Stimulated activated CD8-positive, alpha-beta memory T cell treated with anti-CD3 and anti-CD28 coated beads, Interleukin-12 subunit alpha, Interleukin-12 subunit beta, amount 100 ng/mL, for 24 hours (primary cell): ENCODE results near the gene NKTR.
A peak's percentile ranks its signal among the peaks of the same experiment; 100 is the strongest.
"Not testable (repeated sequence)": the region's sequence is repeated elsewhere in the genome, so short reads cannot be mapped to it uniquely, and the experiment has no call there.

Experiments
- DNase-seq: peaks from one replicate; pipeline ENCODE4 v3.0.0-alpha.2; 2020; ENCODE audit errors: extremely low read depth

NKTR gene

GRCh38 chr3:42595682-42596081 is 4.8 kb upstream of the NKTR start:
- no peak for DNase-seq

- not testable (repeated sequence) for DNase-seq
These were observed 3.4 kb upstream of the NKTR start for GRCh38 chr3:42597098-42597497.

DNA sequence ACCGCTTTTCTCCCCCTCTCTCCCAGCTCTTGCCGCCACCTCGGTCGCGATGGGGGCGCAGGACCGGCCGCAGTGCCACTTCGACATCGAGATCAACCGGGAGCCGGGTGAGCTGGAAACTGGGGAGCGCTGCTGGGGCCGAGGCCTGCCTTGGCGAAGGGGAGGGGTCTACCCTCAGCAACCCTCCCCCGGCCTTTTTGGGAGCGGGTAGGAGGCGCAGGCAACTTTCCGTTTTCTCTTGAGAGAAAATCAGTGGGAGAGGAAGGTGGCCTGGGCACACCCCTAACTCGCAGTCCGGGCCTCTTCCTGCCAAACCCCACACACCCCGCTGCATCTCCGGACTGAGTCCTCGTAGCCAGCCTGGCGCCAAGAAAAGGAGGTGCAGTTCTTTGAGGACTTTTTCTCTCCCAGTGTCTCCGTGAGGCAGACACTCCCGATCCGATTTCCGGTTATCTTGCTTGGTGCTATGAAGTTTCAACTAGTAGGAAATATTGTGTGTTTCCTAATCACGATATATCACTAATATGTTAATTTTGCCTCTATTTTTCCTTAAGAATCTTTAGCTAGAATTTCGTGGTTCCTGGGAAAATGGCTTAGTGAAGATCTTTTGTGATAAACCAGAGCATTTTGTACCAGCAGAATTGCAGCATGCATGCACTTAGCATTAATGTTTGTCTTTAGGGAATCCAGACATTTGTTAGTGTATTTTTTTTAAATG is 631 bp downstream of the NKTR start:
- DNase-seq: peak; percentile 20

DNA sequence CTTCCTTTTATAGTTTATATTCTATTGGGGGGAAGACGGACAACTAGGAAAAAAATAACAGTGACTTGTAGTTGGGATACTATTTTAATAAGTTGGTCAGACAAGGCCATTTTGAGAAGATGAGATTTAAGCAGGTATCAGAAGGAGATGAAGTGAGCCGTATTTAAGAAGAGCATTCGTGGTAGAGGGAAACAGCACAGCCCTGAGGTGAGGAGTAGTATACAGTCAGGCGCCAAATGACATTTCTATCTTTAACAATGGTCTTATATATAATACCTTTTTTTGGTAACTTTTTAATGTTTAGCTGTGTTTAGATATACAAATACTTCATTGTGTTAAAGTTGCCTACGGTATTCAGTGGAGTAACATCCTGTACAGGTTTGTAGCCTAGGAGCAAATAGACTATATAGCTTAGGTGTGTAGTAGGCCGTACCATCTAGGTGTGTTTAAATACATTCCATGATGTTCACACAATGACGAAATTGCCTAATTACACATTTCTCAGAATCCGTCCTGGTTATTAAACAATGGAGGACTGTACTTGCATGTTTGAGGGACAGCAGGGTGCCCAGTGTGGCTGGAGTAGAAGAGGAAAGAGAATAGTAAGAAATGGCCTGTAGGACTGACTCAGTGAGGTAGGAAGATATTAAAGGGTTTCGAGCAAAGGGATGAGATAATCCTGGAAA is 1.6 kb downstream of the NKTR start:
- DNase-seq: no peak

DNA sequence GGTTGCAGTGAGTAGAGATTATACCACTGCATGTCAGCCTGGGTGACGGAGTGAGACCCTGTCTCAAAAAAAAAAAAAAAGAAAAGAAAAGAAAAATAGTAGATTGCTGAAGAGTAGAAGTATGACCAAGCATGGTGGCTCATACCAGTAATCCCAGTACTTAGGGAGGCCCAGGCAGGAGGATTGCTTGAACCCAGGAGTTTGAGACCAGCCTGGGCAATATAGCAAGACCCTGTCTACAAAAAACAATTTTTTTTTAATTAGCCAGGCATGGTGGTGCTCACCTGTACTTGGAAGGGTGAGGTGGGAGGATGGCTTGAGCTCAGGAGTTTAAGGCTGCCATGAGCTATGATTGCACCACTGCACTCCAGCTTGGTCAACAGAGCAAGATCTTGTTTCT is 2.5 kb downstream of the NKTR start:
- DNase-seq: no peak

DNA sequence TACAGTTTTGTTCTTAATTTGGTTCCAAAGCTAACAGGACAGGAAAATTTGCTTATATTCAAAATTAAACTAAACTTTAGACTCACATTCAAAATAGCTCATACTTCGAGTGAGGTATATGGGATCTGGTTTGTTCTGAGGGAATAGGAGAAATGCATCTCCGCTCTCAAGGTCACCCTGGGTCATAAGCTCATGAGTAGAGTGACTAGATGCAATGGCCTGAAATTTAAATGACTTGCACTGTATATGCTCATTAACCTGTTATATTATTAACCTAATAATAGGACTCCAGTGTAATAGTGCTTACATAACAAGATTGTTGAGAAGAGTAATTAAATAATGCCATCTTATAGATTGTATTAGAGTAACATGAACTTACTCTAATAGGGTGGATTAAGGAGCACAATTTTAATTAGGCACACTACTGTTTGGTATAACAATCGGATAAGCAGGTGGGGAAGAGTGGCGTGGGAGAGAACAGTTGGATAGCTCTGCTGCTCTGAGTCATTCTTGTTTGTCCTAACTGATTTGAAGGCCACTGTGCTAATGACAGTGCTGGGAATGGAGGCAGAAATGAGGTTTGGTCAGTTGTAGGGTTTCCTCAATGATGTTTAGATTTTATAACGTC is 5.2 kb downstream of the NKTR start:
- DNase-seq: no peak

GRCh38 chr3:42608581-42608980 is 8.1 kb downstream of the NKTR start:
- DNase-seq: no peak

DNA sequence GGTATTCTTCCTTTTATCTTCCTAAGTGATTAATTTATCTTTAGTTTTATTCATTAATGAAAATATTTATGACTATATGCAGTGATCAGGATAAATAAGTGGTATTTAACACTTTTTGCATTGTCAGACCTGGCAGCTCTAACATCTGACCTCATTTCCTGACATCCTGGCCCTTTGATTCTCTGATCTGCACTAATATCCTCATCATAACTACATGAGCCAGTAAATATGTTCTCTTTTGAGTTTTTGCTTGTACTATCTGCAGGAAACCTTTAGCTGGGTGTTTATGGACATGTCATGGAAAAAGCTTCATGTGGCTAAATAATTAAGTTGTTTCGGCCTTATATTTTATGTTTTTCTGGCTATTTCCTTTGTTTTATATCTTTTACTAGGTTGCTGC is 10.5 kb downstream of the NKTR start:
- DNase-seq: no peak

DNA sequence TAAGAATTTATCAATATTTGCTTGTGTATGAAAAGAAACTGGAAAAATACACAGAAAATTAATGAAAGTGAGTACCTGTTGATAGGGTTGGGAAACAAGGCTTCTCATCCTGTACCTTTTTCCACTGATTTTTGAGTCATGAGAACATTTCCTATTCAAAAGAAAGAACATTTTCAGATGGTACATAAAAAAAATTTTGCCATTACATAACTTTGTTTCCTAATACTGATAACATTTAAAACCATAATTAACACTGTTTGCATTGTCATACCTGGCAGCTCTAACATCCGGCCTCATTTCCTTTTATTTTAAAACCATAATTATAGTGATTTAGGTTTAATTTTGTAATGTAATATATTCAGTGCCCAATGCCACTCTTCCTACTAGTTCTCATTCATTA is 11.7 kb downstream of the NKTR start:
- DNase-seq: no peak

GRCh38 chr3:42612928-42613327 is 12.4 kb downstream of the NKTR start:
- no peak for DNase-seq

DNA sequence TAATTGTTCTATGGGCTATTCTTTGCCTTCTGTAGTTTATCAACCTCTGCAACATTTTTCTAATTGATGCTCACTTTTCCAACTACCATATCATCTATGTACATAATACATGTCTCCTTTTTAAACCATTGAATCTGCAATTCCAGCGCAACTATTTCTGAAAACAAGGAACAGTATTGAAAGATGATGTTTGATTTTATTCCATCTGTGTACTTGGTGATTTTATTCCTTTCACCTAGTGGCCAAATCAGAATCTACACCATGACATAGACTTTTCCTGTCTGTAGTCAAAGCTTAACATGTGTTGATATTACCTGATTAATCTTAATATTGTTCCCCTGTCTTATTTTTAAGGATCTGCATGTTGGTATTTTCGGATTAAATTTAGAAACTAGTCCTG is 13.0 kb downstream of the NKTR start:
- DNase-seq: no peak

- no peak for DNase-seq
These were observed 31.1 kb downstream of the NKTR start for GRCh38 chr3:42631620-42632019.

DNA sequence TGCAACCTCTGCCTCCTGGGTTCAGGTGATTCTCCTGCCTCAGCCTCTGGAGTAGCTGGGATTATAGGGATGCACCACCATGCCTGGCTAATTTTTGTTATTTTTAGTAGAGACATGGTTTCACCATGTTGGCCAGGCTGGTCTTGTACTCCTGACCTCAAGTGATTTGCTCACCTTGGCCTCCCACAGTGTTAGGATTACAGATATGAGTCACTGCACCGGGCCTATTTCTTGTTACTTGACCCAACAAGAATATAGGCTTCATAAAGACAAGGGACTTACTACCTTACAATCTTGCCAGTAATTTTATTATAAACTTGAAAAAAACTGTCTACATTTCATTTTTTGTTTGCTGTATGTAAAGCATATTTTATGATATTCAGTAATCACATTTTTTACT is 31.7 kb downstream of the NKTR start:
- no peak for DNase-seq

GRCh38 chr3:42633544-42633943 is 33.1 kb downstream of the NKTR start:
- no peak for DNase-seq

GRCh38 chr3:42635111-42635510 is 34.6 kb downstream of the NKTR start:
- no peak for DNase-seq

- no peak for DNase-seq
These were observed 36.5 kb downstream of the NKTR start for GRCh38 chr3:42637001-42637400.

DNA sequence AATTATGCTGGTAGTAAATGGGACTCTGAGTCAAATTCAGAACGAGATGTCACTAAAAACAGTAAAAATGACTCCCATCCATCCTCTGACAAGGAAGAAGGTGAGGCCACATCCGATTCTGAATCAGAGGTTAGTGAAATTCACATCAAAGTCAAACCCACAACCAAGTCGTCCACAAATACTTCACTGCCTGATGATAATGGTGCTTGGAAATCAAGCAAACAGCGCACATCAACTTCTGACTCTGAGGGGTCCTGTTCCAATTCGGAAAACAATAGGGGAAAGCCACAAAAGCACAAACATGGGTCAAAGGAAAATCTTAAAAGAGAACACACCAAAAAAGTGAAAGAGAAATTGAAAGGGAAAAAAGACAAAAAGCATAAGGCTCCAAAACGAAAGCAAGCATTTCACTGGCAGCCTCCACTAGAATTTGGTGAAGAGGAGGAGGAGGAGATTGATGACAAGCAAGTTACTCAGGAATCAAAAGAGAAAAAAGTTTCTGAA is 37.9 kb downstream of the NKTR start:
- DNase-seq: no peak

GRCh38 chr3:42639192-42639591 is 38.7 kb downstream of the NKTR start:
- no peak for DNase-seq

DNA sequence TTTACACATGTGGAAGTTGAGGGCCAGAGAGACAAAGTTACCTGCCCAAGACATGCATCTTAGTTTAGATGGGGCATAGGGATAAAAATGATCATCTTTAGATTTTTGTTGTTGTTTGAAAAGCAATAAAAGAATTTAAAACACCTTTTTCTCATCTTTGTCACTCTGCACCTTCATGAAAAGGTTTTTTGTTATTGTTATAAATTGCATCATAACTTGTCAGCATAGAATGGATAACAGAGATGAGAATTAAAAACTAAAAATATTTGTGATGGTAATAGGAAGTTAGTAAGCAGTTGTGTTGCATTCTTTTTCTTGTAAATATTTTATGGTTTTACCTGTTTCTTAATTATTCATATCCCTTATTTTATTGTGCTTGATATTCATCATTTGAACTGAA is 39.6 kb downstream of the NKTR start:
- DNase-seq: no peak

GRCh38 chr3:42640771-42641370 is 40.4 kb downstream of the NKTR start:
- no peak for DNase-seq

GRCh38 chr3:42647821-42648459 is 47.5 kb downstream of the NKTR start:
- DNase-seq: no peak

GRCh38 chr3:42649006-42649405 is 48.5 kb downstream of the NKTR start:
- no peak for DNase-seq
